HCT116 (cell line): ENCODE results near the gene FAM83E.

Experiments
- EZH2phosphoT487 ChIP-seq: fragments of 200-600 bp; IDR thresholded peaks from 2 replicates; pipeline ENCODE4 v1.6.1; 2018; ENCODE audit warnings: antibody characterized with exemption, borderline replicate concordance
- JUND ChIP-seq: IDR thresholded peaks from 2 replicates; pipeline ENCODE4 v1.6.1; 2012
- POLR2AphosphoS5 ChIP-seq: IDR thresholded peaks from 2 replicates; pipeline ENCODE4 v1.6.1; 2011; ENCODE audit warnings: mild to moderate bottlenecking, low read depth, low read length, moderate library complexity
- SP1 ChIP-seq: IDR thresholded peaks from 2 replicates; pipeline ENCODE4 v1.6.1; 2012; ENCODE audit warnings: low read depth
- TF ChIP-seq, protein P1 (sequence below), 3 experiments: fragments of 200-600 bp in 1 of 3; sonication (generic) in 1 of 3; IDR thresholded peaks in 2 of 3; conservative IDR thresholded peaks in 1 of 3; 2 replicates each; pipeline ENCODE4 v1.5.1; 2012 to 2017; ENCODE audit warnings: low read depth in 2 of 3, low read length in 2 of 3, antibody characterized with exemption in 1 of 3, borderline replicate concordance in 1 of 3, control low read depth in 1 of 3, mild to moderate bottlenecking in 1 of 3, mixed read lengths in 1 of 3, mixed run types in 1 of 3, moderate library complexity in 1 of 3; ENCODE audit not compliant: insufficient read depth in 1 of 3

- no peak for TF ChIP-seq JUND
- TF ChIP-seq EZH2phosphoT487, result no peak
- TF ChIP-seq, protein P1, sequence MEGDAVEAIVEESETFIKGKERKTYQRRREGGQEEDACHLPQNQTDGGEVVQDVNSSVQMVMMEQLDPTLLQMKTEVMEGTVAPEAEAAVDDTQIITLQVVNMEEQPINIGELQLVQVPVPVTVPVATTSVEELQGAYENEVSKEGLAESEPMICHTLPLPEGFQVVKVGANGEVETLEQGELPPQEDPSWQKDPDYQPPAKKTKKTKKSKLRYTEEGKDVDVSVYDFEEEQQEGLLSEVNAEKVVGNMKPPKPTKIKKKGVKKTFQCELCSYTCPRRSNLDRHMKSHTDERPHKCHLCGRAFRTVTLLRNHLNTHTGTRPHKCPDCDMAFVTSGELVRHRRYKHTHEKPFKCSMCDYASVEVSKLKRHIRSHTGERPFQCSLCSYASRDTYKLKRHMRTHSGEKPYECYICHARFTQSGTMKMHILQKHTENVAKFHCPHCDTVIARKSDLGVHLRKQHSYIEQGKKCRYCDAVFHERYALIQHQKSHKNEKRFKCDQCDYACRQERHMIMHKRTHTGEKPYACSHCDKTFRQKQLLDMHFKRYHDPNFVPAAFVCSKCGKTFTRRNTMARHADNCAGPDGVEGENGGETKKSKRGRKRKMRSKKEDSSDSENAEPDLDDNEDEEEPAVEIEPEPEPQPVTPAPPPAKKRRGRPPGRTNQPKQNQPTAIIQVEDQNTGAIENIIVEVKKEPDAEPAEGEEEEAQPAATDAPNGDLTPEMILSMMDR (IDR thresholded peaks at IDR 0.05 in 2 of 3, conservative IDR thresholded peaks at IDR 0.05 in 1 of 3; ENCODE audit: borderline replicate concordance in 1 of 3, insufficient read depth in 1 of 3, low read depth in 2 of 3, low read length in 2 of 3), result no peak
- TF ChIP-seq SP1, result no peak
- no peak for TF ChIP-seq POLR2AphosphoS5
Observed at GRCh38 chr19:48571378-48572162, 43.3 kb downstream of the FAM83E start.
